Gastrocnemius medialis (tissue), 4 donors: ENCODE measurements around the gene OPCML. TPM values are rescaled to one million over a fixed set of nuclear protein-coding genes. Genes with fewer than 3 reads are reported as not detected.

Source experiments
- ATAC-seq, 2 donors: fragments of 150-250 bp; one replicate each; pipeline ENCODE4 v1.9.1; 2016
- DNase-seq, 2 donors: peaks; one replicate each; pipeline ENCODE4 v3.0.0-alpha.2; 2019
- H3K27ac ChIP-seq, 4 donors: fragments of 200-600 bp; sonication (generic); 1 replicate in 1 of 4; 2 replicates in 3 of 4; pipeline ENCODE4 v1.5.1; 2016 to 2018; ENCODE audit warnings: mild to moderate bottlenecking in 2 of 4, moderate library complexity in 1 of 4
- H3K27me3 ChIP-seq, 3 donors: fragments of 200-600 bp; sonication (generic) in 2 of 3; 1 replicate in 1 of 3; 2 replicates in 2 of 3; pipeline versions ENCODE4 v1.5.1 to v1.6.0; 2016 to 2019; ENCODE audit warnings: mild to moderate bottlenecking in 1 of 3, moderate library complexity in 1 of 3
- H3K36me3 ChIP-seq, 2 donors: fragments of 200-600 bp; sonication (generic) in 1 of 2; one replicate each; pipeline ENCODE4 v1.5.1; 2017 to 2018
- H3K4me1 ChIP-seq, 2 donors: fragments of 200-600 bp; sonication (generic) in 1 of 2; one replicate each; pipeline ENCODE4 v1.5.1; 2016 to 2017; ENCODE audit warnings: mild to moderate bottlenecking in 2 of 2
- H3K4me3 ChIP-seq, 4 donors: fragments of 200-600 bp; sonication (generic) in 3 of 4; 1 replicate in 1 of 4; 2 replicates in 3 of 4; pipeline ENCODE4 v1.5.1; 2016 to 2019; ENCODE audit warnings: mild to moderate bottlenecking in 2 of 4
- H3K9me3 ChIP-seq, 3 donors: fragments of 200-600 bp; sonication (generic) in 2 of 3; 1 replicate in 1 of 3; 2 replicates in 2 of 3; pipeline ENCODE4 v1.5.1; 2016 to 2019
- POLR2A ChIP-seq, 2 donors: fragments of 450-650 bp; IDR thresholded peaks; one replicate each; pipeline ENCODE4 v1.6.1; 2017; ENCODE audit warnings: antibody characterized with exemption in 2 of 2, mild to moderate bottlenecking in 2 of 2, moderate library complexity in 2 of 2
- in situ Hi-C, 4 donors: fragments of 200-750 bp; cut with MboI; loops; one replicate each; pipeline versions ENCODE4 v1.15.0 to v1.8.0; 2017; ENCODE audit warnings: low sequenced_read_pairs in 4 of 4
- intact Hi-C: fragments of 100-400 bp; cut with DNase I; formaldehyde crosslinking; loops from one replicate; pipeline ENCODE4 v1.15.1; 2023; ENCODE audit warnings: low total_unique reads
- total RNA-seq, 4 donors: library from RNA; depleted of rRNA; stranded (reverse); fragments of >200 nt; gene quantifications; one replicate each; pipeline versions ENCODE4 v1.1.0 to v1.2.3, GENCODE V29; 2016
- TF ChIP-seq, protein P1 (sequence below), 5 experiments: fragments of 450-650 bp in 3 of 5; fragments of 200-600 bp in 2 of 5; sonication (generic) in 2 of 5; IDR thresholded peaks in 4 of 5; conservative IDR thresholded peaks in 1 of 5; 1 replicate in 4 of 5; 2 replicates in 1 of 5; pipeline ENCODE4 v1.5.1; 2016 to 2019; ENCODE audit warnings: antibody characterized with exemption in 5 of 5, mild to moderate bottlenecking in 3 of 5, moderate library complexity in 3 of 5

OPCML gene
- total RNA-seq, 4 donors from 2014 or later = not detected

- intact Hi-C loops = no loop called here
- in situ Hi-C loops = no loop called here
- Histone ChIP-seq H3K4me3 (no peak overlapping the region), H3K27ac (no peak overlapping the region), H3K9me3 (no peaks in the 10 kb centered on the region), H3K27me3 (no peaks in the 10 kb centered on the region), H3K4me1 (no peaks in the 10 kb centered on the region), H3K36me3 (no peaks in the 10 kb centered on the region)
- DNase-seq (no peak), ATAC-seq (no peak)
- TF ChIP-seq POLR2A (IDR thresholded peaks at IDR 0.05) = no peak
- TF ChIP-seq, protein P1, sequence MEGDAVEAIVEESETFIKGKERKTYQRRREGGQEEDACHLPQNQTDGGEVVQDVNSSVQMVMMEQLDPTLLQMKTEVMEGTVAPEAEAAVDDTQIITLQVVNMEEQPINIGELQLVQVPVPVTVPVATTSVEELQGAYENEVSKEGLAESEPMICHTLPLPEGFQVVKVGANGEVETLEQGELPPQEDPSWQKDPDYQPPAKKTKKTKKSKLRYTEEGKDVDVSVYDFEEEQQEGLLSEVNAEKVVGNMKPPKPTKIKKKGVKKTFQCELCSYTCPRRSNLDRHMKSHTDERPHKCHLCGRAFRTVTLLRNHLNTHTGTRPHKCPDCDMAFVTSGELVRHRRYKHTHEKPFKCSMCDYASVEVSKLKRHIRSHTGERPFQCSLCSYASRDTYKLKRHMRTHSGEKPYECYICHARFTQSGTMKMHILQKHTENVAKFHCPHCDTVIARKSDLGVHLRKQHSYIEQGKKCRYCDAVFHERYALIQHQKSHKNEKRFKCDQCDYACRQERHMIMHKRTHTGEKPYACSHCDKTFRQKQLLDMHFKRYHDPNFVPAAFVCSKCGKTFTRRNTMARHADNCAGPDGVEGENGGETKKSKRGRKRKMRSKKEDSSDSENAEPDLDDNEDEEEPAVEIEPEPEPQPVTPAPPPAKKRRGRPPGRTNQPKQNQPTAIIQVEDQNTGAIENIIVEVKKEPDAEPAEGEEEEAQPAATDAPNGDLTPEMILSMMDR (IDR thresholded peaks at IDR 0.05 in 4 of 5, conservative IDR thresholded peaks at IDR 0.05 in 1 of 5) = no peak
These were observed 649.1 kb downstream of the OPCML start for GRCh38 chr11:132883241-132883640.

- in situ Hi-C loops = no loop called here
These were observed 650.7 kb downstream of the OPCML start for GRCh38 chr11:132881622-132882021.

DNA sequence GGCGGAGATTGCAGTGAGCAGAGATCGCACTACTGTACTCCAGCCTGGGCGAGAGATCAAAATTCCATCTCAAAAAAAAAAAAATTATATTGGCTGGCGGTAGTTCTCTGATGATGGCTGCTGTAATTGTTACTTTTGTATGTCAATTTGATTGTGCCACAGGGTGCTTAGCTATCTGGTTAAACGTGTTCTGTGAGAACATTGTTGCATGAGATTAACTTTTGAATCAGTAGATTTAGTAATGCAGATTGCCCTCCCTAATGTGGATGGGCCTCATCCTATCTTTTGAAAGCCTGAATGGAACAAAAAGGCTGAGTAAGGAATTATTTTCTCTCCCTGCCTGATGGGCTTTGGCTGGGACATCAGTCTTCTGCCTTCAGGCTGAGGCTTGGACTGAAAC, 654.2 kb downstream of the OPCML start:
- Histone ChIP-seq H3K27ac (no peak overlapping the region), H3K27me3 (no peaks in the 10 kb centered on the region), H3K9me3 (no peaks in the 10 kb centered on the region), H3K4me1 (no peaks in the 10 kb centered on the region), H3K36me3 (no peaks in the 10 kb centered on the region), H3K4me3 (no peak overlapping the region)
- in situ Hi-C loops (no loop called here), intact Hi-C loops (no loop called here)
- TF ChIP-seq, protein P1 (IDR thresholded peaks at IDR 0.05 in 4 of 5, conservative IDR thresholded peaks at IDR 0.05 in 1 of 5) = no peak
- no peak for TF ChIP-seq POLR2A (IDR thresholded peaks at IDR 0.05)
- no peak for DNase-seq
- ATAC-seq = no peak

More at GRCh38 chr11:132881622-132882021, 650.7 kb downstream of the OPCML start:
- DNase-seq (no peak), ATAC-seq (no peak)
- Histone ChIP-seq H3K36me3 (no peaks in the 10 kb centered on the region), H3K9me3 (no peaks in the 10 kb centered on the region), H3K4me3 (no peak overlapping the region), H3K4me1 (no peaks in the 10 kb centered on the region), H3K27ac (no peak overlapping the region), H3K27me3 (no peaks in the 10 kb centered on the region)
- no peak for TF ChIP-seq POLR2A (IDR thresholded peaks at IDR 0.05)
- TF ChIP-seq, protein P1 (IDR thresholded peaks at IDR 0.05 in 4 of 5, conservative IDR thresholded peaks at IDR 0.05 in 1 of 5) = no peak
- intact Hi-C loops = no loop called here

- Histone ChIP-seq H3K27me3 (no peaks in the 10 kb centered on the region), H3K4me3 (no peak overlapping the region), H3K27ac (no peak overlapping the region), H3K36me3 (no peaks in the 10 kb centered on the region), H3K9me3 (no peaks in the 10 kb centered on the region), H3K4me1 (no peaks in the 10 kb centered on the region)
- no peak for ATAC-seq
- DNase-seq = no peak
- intact Hi-C loops = no loop called here
- in situ Hi-C loops = no loop called here
- TF ChIP-seq, protein P1 (IDR thresholded peaks at IDR 0.05 in 4 of 5, conservative IDR thresholded peaks at IDR 0.05 in 1 of 5) = no peak
- no peak for TF ChIP-seq POLR2A (IDR thresholded peaks at IDR 0.05)
These were observed 655.6 kb downstream of the OPCML start for GRCh38 chr11:132876705-132877104.

- in situ Hi-C loops (no loop called here), intact Hi-C loops (no loop called here)
- H3K36me3 ChIP-seq = no peaks in the 10 kb centered on the region
- H3K27ac ChIP-seq = no peak overlapping the region
- H3K4me3 ChIP-seq = no peak overlapping the region
- no peak for TF ChIP-seq POLR2A (IDR thresholded peaks at IDR 0.05)
- TF ChIP-seq, protein P1 (IDR thresholded peaks at IDR 0.05 in 4 of 5, conservative IDR thresholded peaks at IDR 0.05 in 1 of 5) = no peak
- no peaks in the 10 kb centered on the region for H3K4me1 ChIP-seq
- DNase-seq (no peak), ATAC-seq (no peak)
- H3K9me3 ChIP-seq = no peaks in the 10 kb centered on the region
- H3K27me3 ChIP-seq = no peaks in the 10 kb centered on the region
These were observed 656.1 kb downstream of the OPCML start for GRCh38 chr11:132876239-132876638.
